T47D (cell line): ENCODE measurements around the gene BNC2.
A peak's percentile ranks its signal among the peaks of the same experiment; 100 is the strongest.

ENCODE experiments used
- DNase-seq, 2 experiments: peaks; one replicate each; pipeline versions ENCODE4 v3.0.0 to v3.0.0-alpha.2; 2011 to 2012; ENCODE audit warnings: low read depth in 1 of 2, low spot score in 1 of 2
- JUND ChIP-seq: IDR thresholded peaks from 2 replicates; pipeline ENCODE4 v1.6.1; 2012; ENCODE audit warnings: low read depth
- in situ Hi-C: cut with HindIII; loops from 2 replicates; pipeline ENCODE4 v1.10.0; 2016; ENCODE audit warnings: low sequenced_read_pairs, low pct_unique_long_range_greater_than_20kb

The BNC2 gene

GRCh38 chr9:16864649-16865434 is 5.6 kb downstream of the BNC2 start:
- in situ Hi-C loops, result no loop called here
- no peak for TF ChIP-seq JUND
- DNase-seq, result no peak

GRCh38 chr9:16848179-16848578 is 22.3 kb downstream of the BNC2 start:
- no peak for DNase-seq
- no peak for TF ChIP-seq JUND
- in situ Hi-C loops, result no loop called here

- in situ Hi-C loops, result no loop called here
- no peak for DNase-seq
Observed at GRCh38 chr9:16846986-16847385, 23.5 kb downstream of the BNC2 start.

GRCh38 chr9:16846367-16846766 is 24.1 kb downstream of the BNC2 start:
- TF ChIP-seq JUND, result no peak
- in situ Hi-C loops, result no loop called here
- no peak for DNase-seq

More at GRCh38 chr9:16846986-16847385, 23.5 kb downstream of the BNC2 start:
- no peak for TF ChIP-seq JUND

- in situ Hi-C loops, result no loop called here
- DNase-seq, result no peak
Observed at GRCh38 chr9:16834817-16835216, 35.7 kb downstream of the BNC2 start.

GRCh38 chr9:16833296-16833835 is 37.1 kb downstream of the BNC2 start:
- no peak for TF ChIP-seq JUND
- in situ Hi-C loops, result no loop called here
- DNase-seq, result no peak

More at GRCh38 chr9:16834817-16835216, 35.7 kb downstream of the BNC2 start:
- no peak for TF ChIP-seq JUND

- no peak for DNase-seq
- in situ Hi-C loops, result no loop called here
- TF ChIP-seq JUND, result no peak
Observed at GRCh38 chr9:16832101-16832500, 38.4 kb downstream of the BNC2 start.

- in situ Hi-C loops, result no loop called here
- no peak for TF ChIP-seq JUND
- no peak for DNase-seq
Observed at GRCh38 chr9:16830806-16831205, 39.7 kb downstream of the BNC2 start.

GRCh38 chr9:16828340-16829281 is 41.9 kb downstream of the BNC2 start:
- in situ Hi-C loops, result no loop called here
- peak in 1 of 2 experiments; percentile 37 for DNase-seq
- TF ChIP-seq JUND, result no peak

GRCh38 chr9:16825971-16826625 is 44.4 kb downstream of the BNC2 start:
- DNase-seq, result no peak
- TF ChIP-seq JUND, result no peak
- in situ Hi-C loops, result no loop called here

GRCh38 chr9:16825331-16825725 is 45.1 kb downstream of the BNC2 start:
- DNase-seq, result no peak
- TF ChIP-seq JUND, result no peak
- in situ Hi-C loops, result no loop called here

- TF ChIP-seq JUND, result no peak
- in situ Hi-C loops, result no loop called here
- DNase-seq, result peak in 1 of 2 experiments; percentile 22
Observed at GRCh38 chr9:16824545-16825330, 45.7 kb downstream of the BNC2 start.
